Measurements from ENCODE around the gene NAV3.

Gene NAV3

GRCh38 chr12:77928078-77928477 is 97.4 kb downstream of the NAV3 start:
- H3K4me3 ChIP-seq (ENCODE audit: low read length) = no peak overlapping the region
- no peak for TF ChIP-seq ZNF274 (IDR thresholded peaks at IDR 0.05; ENCODE audit: low read depth, low read length)

GRCh38 chr12:77932216-77932615 is 101.5 kb downstream of the NAV3 start:
- H3K4me3 ChIP-seq (ENCODE audit: low read length) = no peak overlapping the region
- no peak for TF ChIP-seq ZNF274 (IDR thresholded peaks at IDR 0.05; ENCODE audit: low read depth, low read length)

GRCh38 chr12:77938301-77938700 is 107.6 kb downstream of the NAV3 start:
- no peak for TF ChIP-seq ZNF274 (IDR thresholded peaks at IDR 0.05; ENCODE audit: low read depth, low read length)
- H3K4me3 ChIP-seq (ENCODE audit: low read length) = no peak overlapping the region

GRCh38 chr12:77940011-77940423 is 109.3 kb downstream of the NAV3 start:
- TF ChIP-seq ZNF274 (IDR thresholded peaks at IDR 0.05; ENCODE audit: low read depth, low read length) = no peak
- no peak overlapping the region for H3K4me3 ChIP-seq (ENCODE audit: low read length)

- no peak overlapping the region for H3K4me3 ChIP-seq (ENCODE audit: low read length)
- TF ChIP-seq ZNF274 (IDR thresholded peaks at IDR 0.05; ENCODE audit: low read depth, low read length) = no peak
These were observed 109.9 kb downstream of the NAV3 start for GRCh38 chr12:77940567-77940966.

- TF ChIP-seq ZNF274 (IDR thresholded peaks at IDR 0.05; ENCODE audit: low read depth, low read length) = no peak
- H3K4me3 ChIP-seq (ENCODE audit: low read length) = no peak overlapping the region
These were observed 110.7 kb downstream of the NAV3 start for GRCh38 chr12:77941401-77941800.

- no peak for TF ChIP-seq ZNF274 (IDR thresholded peaks at IDR 0.05; ENCODE audit: low read depth, low read length)
- no peak overlapping the region for H3K4me3 ChIP-seq (ENCODE audit: low read length)
These were observed 112.8 kb downstream of the NAV3 start for GRCh38 chr12:77943466-77943865.

- no peak overlapping the region for H3K4me3 ChIP-seq (ENCODE audit: low read length)
- TF ChIP-seq ZNF274 (IDR thresholded peaks at IDR 0.05; ENCODE audit: low read depth, low read length) = no peak
These were observed 115.9 kb downstream of the NAV3 start for GRCh38 chr12:77946541-77947061.

- H3K4me3 ChIP-seq (ENCODE audit: low read length) = no peak overlapping the region
- no peak for TF ChIP-seq ZNF274 (IDR thresholded peaks at IDR 0.05; ENCODE audit: low read depth, low read length)
These were observed 116.6 kb downstream of the NAV3 start for GRCh38 chr12:77947330-77947729.

GRCh38 chr12:77947746-77948145 is 117.1 kb downstream of the NAV3 start:
- TF ChIP-seq ZNF274 (IDR thresholded peaks at IDR 0.05; ENCODE audit: low read depth, low read length) = no peak
- H3K4me3 ChIP-seq (ENCODE audit: low read length) = no peak overlapping the region

- no peak overlapping the region for H3K4me3 ChIP-seq (ENCODE audit: low read length)
- no peak for TF ChIP-seq ZNF274 (IDR thresholded peaks at IDR 0.05; ENCODE audit: low read depth, low read length)
These were observed 119.2 kb downstream of the NAV3 start for GRCh38 chr12:77949943-77950342.

- no peak for TF ChIP-seq ZNF274 (IDR thresholded peaks at IDR 0.05; ENCODE audit: low read depth, low read length)
- no peak overlapping the region for H3K4me3 ChIP-seq (ENCODE audit: low read length)
These were observed 123.0 kb downstream of the NAV3 start for GRCh38 chr12:77953528-77954205.

- TF ChIP-seq ZNF274 (IDR thresholded peaks at IDR 0.05; ENCODE audit: low read depth, low read length) = no peak
- H3K4me3 ChIP-seq (ENCODE audit: low read length) = no peak overlapping the region
These were observed 123.5 kb downstream of the NAV3 start for GRCh38 chr12:77954206-77954555.

GRCh38 chr12:77957062-77957461 is 126.4 kb downstream of the NAV3 start:
- no peak for TF ChIP-seq ZNF274 (IDR thresholded peaks at IDR 0.05; ENCODE audit: low read depth, low read length)
- H3K4me3 ChIP-seq (ENCODE audit: low read length) = no peak overlapping the region

- no peak overlapping the region for H3K4me3 ChIP-seq (ENCODE audit: low read length)
- no peak for TF ChIP-seq ZNF274 (IDR thresholded peaks at IDR 0.05; ENCODE audit: low read depth, low read length)
These were observed 133.0 kb downstream of the NAV3 start for GRCh38 chr12:77963576-77964178.

Measured in GM08714 (cell line).